ENCODE measurements around the gene RXRB. TPM values are rescaled to one million over a fixed set of nuclear protein-coding genes. Genes with fewer than 3 reads are reported as not detected.

RXRB gene
- total and polyA plus RNA-seq, 2 donors (not counting 3 experiments of a cell fraction or from before 2014, with no cell fraction given): 43.4 to 44.4 TPM

GRCh38 chr6:33177552-33178446 lies 22.7 kb downstream of the RXRB start:
- H3K4me2 ChIP-seq (ENCODE audit: insufficient read depth, low read length): no peak overlapping the region
- no peaks in the 10 kb centered on the region for H3K9me3 ChIP-seq (replicated peaks; ENCODE audit: control insufficient read depth, insufficient read depth, low read length)
- no peaks in the 10 kb centered on the region for H3K4me1 ChIP-seq (ENCODE audit: control insufficient read depth, extremely low read depth, insufficient read depth, low read length)
- H3K27ac ChIP-seq (ENCODE audit: insufficient read depth, low read depth, low read length): no peak overlapping the region
- H2AFZ ChIP-seq (ENCODE audit: low read depth, low read length): no peak overlapping the region
- POLR2A ChIA-PET: no interaction called here
- no peaks in the 10 kb centered on the region for H3K36me3 ChIP-seq (ENCODE audit: control insufficient read depth in 2 of 2, extremely low read depth in 1 of 2, insufficient read depth in 2 of 2, low read length in 2 of 2)
- H3K9ac ChIP-seq (replicated peaks; ENCODE audit: extremely low read depth, insufficient read depth, low read length): no peak overlapping the region
- TF ChIP-seq POLR2A (IDR thresholded peaks at IDR 0.05; ENCODE audit: low read depth, low read length): no peak
- H3K79me2 ChIP-seq (ENCODE audit: control insufficient read depth, insufficient read depth, low read length): no peaks in the 10 kb centered on the region
- DNase-seq (ENCODE audit: low read depth, low spot score) (no peak), FAIRE-seq (no peak)
- H3K4me3 ChIP-seq (replicated peaks in 1 of 3; ENCODE audit: insufficient read depth in 1 of 3, low read depth in 1 of 3, low read length in 3 of 3): no peak overlapping the region
- no TSS peak for BruUV-seq (replicated peaks)
- no peaks in the 10 kb centered on the region for H3K27me3 ChIP-seq (ENCODE audit: control insufficient read depth in 2 of 2, insufficient read depth in 2 of 2, low read length in 2 of 2)
- dilution Hi-C loops (cut with MboI; ENCODE audit: extremely low pct_ligation_motif_present, low sequenced_read_pairs) (no loop called here), intact Hi-C loops (cut with micrococcal nuclease) (no loop called here)
- H3K9me1 ChIP-seq (replicated peaks; ENCODE audit: control insufficient read depth, extremely low read depth, insufficient read depth, low read length): no peaks in the 10 kb centered on the region
- CTCF ChIA-PET: interaction anchor here (1.3 kb wide), 1 partner anchor 70 kb away, joined by 3 read pairs; no protein-coding TSS in a partner anchor
- H4K20me1 ChIP-seq (replicated peaks; ENCODE audit: control insufficient read depth, extremely low read depth, insufficient read depth, low read length): no peaks in the 10 kb centered on the region

GRCh38 chr6:33176906-33177305 lies 23.6 kb downstream of the RXRB start:
- dilution Hi-C loops (cut with MboI; ENCODE audit: extremely low pct_ligation_motif_present, low sequenced_read_pairs): no loop called here
- Histone ChIP-seq H3K27ac (ENCODE audit: insufficient read depth, low read depth, low read length) (no peak overlapping the region), H3K4me3 (replicated peaks in 1 of 3; ENCODE audit: insufficient read depth in 1 of 3, low read depth in 1 of 3, low read length in 3 of 3) (no peak overlapping the region), H3K4me2 (ENCODE audit: insufficient read depth, low read length) (no peak overlapping the region), H3K9me1 (replicated peaks; ENCODE audit: control insufficient read depth, extremely low read depth, insufficient read depth, low read length) (no peaks in the 10 kb centered on the region), H3K36me3 (ENCODE audit: control insufficient read depth in 2 of 2, extremely low read depth in 1 of 2, insufficient read depth in 2 of 2, low read length in 2 of 2) (no peaks in the 10 kb centered on the region), H3K9me3 (replicated peaks; ENCODE audit: control insufficient read depth, insufficient read depth, low read length) (no peaks in the 10 kb centered on the region), H2AFZ (ENCODE audit: low read depth, low read length) (no peak overlapping the region), H3K27me3 (ENCODE audit: control insufficient read depth in 2 of 2, insufficient read depth in 2 of 2, low read length in 2 of 2) (no peaks in the 10 kb centered on the region), H3K4me1 (ENCODE audit: control insufficient read depth, extremely low read depth, insufficient read depth, low read length) (no peaks in the 10 kb centered on the region), H3K79me2 (ENCODE audit: control insufficient read depth, insufficient read depth, low read length) (no peaks in the 10 kb centered on the region), H3K9ac (replicated peaks; ENCODE audit: extremely low read depth, insufficient read depth, low read length) (no peak overlapping the region), H4K20me1 (replicated peaks; ENCODE audit: control insufficient read depth, extremely low read depth, insufficient read depth, low read length) (no peaks in the 10 kb centered on the region)
- TF ChIP-seq MAX (IDR thresholded peaks at IDR 0.05; ENCODE audit: insufficient read depth, insufficient read length) (no peak), CTCF (IDR thresholded peaks at IDR 0.05; ENCODE audit: extremely low read depth in 1 of 2, insufficient read depth in 1 of 2, low read depth in 1 of 2, low read length in 2 of 2) (no peak), POLR2AphosphoS5 (IDR thresholded peaks at IDR 0.05; ENCODE audit: insufficient read depth, low read depth, low read length) (no peak), FOS (IDR thresholded peaks at IDR 0.05; ENCODE audit: borderline replicate concordance, insufficient read depth, low read length) (no peak), MYC (IDR thresholded peaks at IDR 0.05; ENCODE audit: low read depth, low read length) (no peak), POLR2A (IDR thresholded peaks at IDR 0.05; ENCODE audit: low read depth, low read length) (no peak), EZH2 (IDR thresholded peaks at IDR 0.05; ENCODE audit: borderline replicate concordance, low read depth, low read length, severe bottlenecking) (no peak)
- intact Hi-C loops (cut with micrococcal nuclease): no loop called here
- no peak for DNase-seq (ENCODE audit: low read depth, low spot score)
- FAIRE-seq: no peak
- ChIA-PET CTCF (no interaction called here), POLR2A (no interaction called here)
- BruUV-seq (replicated peaks): no TSS peak
